ENCODE data around the gene SPRY1.

The SPRY1 gene

DNA sequence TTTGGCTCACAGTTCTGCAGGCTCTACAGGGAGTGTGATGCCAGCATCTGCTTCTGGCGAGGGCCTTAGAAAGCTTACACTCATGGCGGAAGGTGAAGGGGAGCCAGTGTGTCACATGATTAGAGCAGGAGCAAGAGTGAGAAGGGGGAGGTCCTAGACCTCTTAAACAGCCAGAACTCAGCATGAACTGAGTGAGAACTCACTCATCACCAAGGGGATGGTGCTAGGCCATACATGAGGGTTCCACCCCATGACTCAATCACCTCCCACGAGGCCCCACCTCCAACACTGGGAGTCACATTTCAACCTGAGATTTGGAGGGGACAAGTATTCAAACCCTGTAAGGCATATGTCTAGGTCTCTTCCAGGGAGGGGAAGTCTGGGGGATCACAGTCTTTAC, 33.4 kb downstream of the SPRY1 start:
- TF ChIP-seq, protein P1, sequence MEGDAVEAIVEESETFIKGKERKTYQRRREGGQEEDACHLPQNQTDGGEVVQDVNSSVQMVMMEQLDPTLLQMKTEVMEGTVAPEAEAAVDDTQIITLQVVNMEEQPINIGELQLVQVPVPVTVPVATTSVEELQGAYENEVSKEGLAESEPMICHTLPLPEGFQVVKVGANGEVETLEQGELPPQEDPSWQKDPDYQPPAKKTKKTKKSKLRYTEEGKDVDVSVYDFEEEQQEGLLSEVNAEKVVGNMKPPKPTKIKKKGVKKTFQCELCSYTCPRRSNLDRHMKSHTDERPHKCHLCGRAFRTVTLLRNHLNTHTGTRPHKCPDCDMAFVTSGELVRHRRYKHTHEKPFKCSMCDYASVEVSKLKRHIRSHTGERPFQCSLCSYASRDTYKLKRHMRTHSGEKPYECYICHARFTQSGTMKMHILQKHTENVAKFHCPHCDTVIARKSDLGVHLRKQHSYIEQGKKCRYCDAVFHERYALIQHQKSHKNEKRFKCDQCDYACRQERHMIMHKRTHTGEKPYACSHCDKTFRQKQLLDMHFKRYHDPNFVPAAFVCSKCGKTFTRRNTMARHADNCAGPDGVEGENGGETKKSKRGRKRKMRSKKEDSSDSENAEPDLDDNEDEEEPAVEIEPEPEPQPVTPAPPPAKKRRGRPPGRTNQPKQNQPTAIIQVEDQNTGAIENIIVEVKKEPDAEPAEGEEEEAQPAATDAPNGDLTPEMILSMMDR (conservative IDR thresholded peaks at IDR 0.05; ENCODE audit: low read length): no peak
- TF ChIP-seq EZH2phosphoT487 (IDR thresholded peaks at IDR 0.05; ENCODE audit: borderline replicate concordance): no peak
- Histone ChIP-seq H3K9me2 (replicated peaks; ENCODE audit: low read depth, low read length) (no peaks in the 10 kb centered on the region), H3K4me1 (ENCODE audit: insufficient read depth, low read length, poor library complexity, severe bottlenecking) (no peaks in the 10 kb centered on the region), H3K4me2 (ENCODE audit: low read depth, low read length, poor library complexity, severe bottlenecking) (no peak overlapping the region), H3K9me3 (ENCODE audit: insufficient read depth, low read depth, low read length) (0 out of 2 replicates have a peak, but pooled peaks cover 3% of the 10 kb centered on the region), H3K79me2 (ENCODE audit: insufficient read depth, low read length) (no peaks in the 10 kb centered on the region), H3K9ac (ENCODE audit: low read depth, low read length, poor library complexity, severe bottlenecking) (no peak overlapping the region), H4K20me1 (ENCODE audit: insufficient read depth, low read length, poor library complexity, severe bottlenecking) (no peaks in the 10 kb centered on the region), H3K4me3 (ENCODE audit: low read length, poor library complexity, severe bottlenecking) (no peak overlapping the region), H2AFZ (ENCODE audit: low read length) (no peak overlapping the region), H3K36me3 (ENCODE audit: insufficient read depth, low read length) (no peaks in the 10 kb centered on the region; the same call in 1 of the 2 replicates), H3K27me3 (ENCODE audit: insufficient read depth, low read length, poor library complexity, severe bottlenecking) (no peaks in the 10 kb centered on the region), H3F3A (ENCODE audit: low read depth) (no peaks in the 10 kb centered on the region)

DNA sequence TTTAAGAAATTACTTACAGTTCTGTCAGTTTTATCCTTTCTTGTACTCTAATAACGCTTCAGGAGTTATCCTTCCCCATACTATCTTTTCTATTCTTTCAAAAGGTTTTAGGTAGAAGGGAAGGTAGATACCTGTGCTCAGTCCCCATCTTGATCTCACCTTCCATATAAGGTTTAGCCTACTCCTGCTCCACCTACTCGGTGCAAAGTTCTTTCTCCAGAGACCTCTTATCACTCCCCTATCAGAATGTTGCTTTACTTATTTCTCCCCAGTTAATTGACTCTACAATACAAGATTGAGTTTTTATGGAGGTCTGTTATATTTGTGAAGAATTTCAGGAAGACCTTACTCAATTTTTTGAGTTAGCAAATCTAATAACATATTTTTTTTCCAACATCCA, 33.9 kb downstream of the SPRY1 start:
- TF ChIP-seq, protein P1 (conservative IDR thresholded peaks at IDR 0.05; ENCODE audit: low read length): no peak
- no peak for TF ChIP-seq EZH2phosphoT487 (IDR thresholded peaks at IDR 0.05; ENCODE audit: borderline replicate concordance)
- Histone ChIP-seq H3K9me2 (replicated peaks; ENCODE audit: low read depth, low read length) (no peaks in the 10 kb centered on the region), H3K79me2 (ENCODE audit: insufficient read depth, low read length) (no peaks in the 10 kb centered on the region)

DNA sequence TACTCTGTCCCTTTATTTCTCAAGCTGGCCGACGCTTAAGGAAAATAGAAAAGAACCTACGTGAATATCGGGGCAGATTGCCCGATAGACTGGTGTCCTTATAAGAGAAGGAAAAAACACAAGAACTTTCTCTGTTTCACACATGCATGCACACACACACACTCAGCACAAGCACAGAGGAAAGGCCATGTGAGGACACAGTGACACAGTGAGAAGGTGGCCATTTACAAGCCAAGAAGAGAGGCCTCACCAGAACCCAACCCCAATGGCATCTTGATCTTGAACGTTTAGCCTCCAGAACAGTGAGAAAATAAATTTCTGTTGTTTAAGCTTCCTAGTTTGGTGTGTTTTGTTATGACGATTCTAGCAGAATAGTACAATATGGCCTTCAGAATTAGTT, 37.0 kb downstream of the SPRY1 start:
- Histone ChIP-seq H3F3A (ENCODE audit: low read depth) (no peaks in the 10 kb centered on the region), H3K4me3 (ENCODE audit: low read length, poor library complexity, severe bottlenecking) (no peak overlapping the region)

More for the DNA sequence above, 33.9 kb downstream of the SPRY1 start:
- Histone ChIP-seq H2AFZ (ENCODE audit: low read length) (no peak overlapping the region), H3K9ac (ENCODE audit: low read depth, low read length, poor library complexity, severe bottlenecking) (no peak overlapping the region), H3F3A (ENCODE audit: low read depth) (no peaks in the 10 kb centered on the region), H3K27me3 (ENCODE audit: insufficient read depth, low read length, poor library complexity, severe bottlenecking) (no peaks in the 10 kb centered on the region), H3K4me3 (ENCODE audit: low read length, poor library complexity, severe bottlenecking) (no peak overlapping the region), H3K36me3 (ENCODE audit: insufficient read depth, low read length) (no peaks in the 10 kb centered on the region; the same call in 1 of the 2 replicates), H3K9me3 (ENCODE audit: insufficient read depth, low read depth, low read length) (0 out of 2 replicates have a peak, but pooled peaks cover 3% of the 10 kb centered on the region), H3K4me2 (ENCODE audit: low read depth, low read length, poor library complexity, severe bottlenecking) (no peak overlapping the region), H4K20me1 (ENCODE audit: insufficient read depth, low read length, poor library complexity, severe bottlenecking) (no peaks in the 10 kb centered on the region), H3K4me1 (ENCODE audit: insufficient read depth, low read length, poor library complexity, severe bottlenecking) (no peaks in the 10 kb centered on the region)

More for the DNA sequence above, 37.0 kb downstream of the SPRY1 start:
- no peak overlapping the region for H3K9ac ChIP-seq (ENCODE audit: low read depth, low read length, poor library complexity, severe bottlenecking)
- H3K9me3 ChIP-seq (ENCODE audit: insufficient read depth, low read depth, low read length): no peaks in the 10 kb centered on the region
- H4K20me1 ChIP-seq (ENCODE audit: insufficient read depth, low read length, poor library complexity, severe bottlenecking): no peaks in the 10 kb centered on the region
- H3K9me2 ChIP-seq (replicated peaks; ENCODE audit: low read depth, low read length): no peaks in the 10 kb centered on the region
- H2AFZ ChIP-seq (ENCODE audit: low read length): no peak overlapping the region
- H3K4me2 ChIP-seq (ENCODE audit: low read depth, low read length, poor library complexity, severe bottlenecking): no peak overlapping the region
- no peaks in the 10 kb centered on the region for H3K36me3 ChIP-seq (ENCODE audit: insufficient read depth, low read length)
- TF ChIP-seq, protein P1 (conservative IDR thresholded peaks at IDR 0.05; ENCODE audit: low read length): no peak
- no peak for TF ChIP-seq EZH2phosphoT487 (IDR thresholded peaks at IDR 0.05; ENCODE audit: borderline replicate concordance)
- no peaks in the 10 kb centered on the region for H3K4me1 ChIP-seq (ENCODE audit: insufficient read depth, low read length, poor library complexity, severe bottlenecking)
- no peaks in the 10 kb centered on the region for H3K27me3 ChIP-seq (ENCODE audit: insufficient read depth, low read length, poor library complexity, severe bottlenecking)
- no peaks in the 10 kb centered on the region for H3K79me2 ChIP-seq (ENCODE audit: insufficient read depth, low read length)

Data from Loucy (cell line).